ENCODE data around the gene DNMBP.

The DNMBP gene

DNA sequence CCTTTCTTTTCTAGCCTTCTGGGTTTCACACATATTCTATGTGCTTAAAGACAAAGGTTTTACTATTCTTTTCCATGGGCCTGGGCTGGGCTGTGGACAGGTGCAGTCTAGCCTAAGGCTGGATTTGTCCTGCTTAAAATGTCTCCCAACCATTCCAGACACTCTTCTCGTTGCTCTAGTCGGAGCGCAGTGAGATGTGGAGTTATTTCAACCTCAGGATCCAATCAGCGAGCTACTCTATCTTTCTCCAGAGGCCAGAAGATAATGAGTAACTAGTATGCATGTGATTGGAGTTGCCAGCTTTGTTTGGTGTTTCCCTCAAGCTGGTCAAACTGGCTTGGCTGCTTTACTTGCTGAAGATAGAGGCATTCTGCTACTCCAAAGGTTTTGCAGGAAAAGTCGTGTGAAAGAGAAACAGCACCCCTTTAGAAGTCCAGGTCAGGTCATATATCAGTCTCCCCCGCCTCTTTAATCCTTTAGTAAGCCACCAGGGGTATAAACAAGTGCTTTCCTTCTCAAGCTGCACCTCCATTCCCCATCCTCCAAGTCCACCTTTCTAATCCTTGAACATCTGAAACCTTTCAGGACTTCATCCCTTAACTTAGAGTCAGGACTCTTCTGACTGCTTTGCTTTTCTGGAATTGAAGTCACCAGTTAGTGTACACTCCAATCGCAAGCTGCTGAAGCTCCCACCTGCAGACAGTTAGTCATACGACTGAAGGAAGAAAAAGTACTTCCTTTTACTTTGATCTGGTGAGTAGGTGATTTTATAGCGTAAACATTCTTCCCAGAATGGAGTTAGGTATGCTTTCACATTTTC is 78.8 kb downstream of the DNMBP start:
- Histone ChIP-seq H3K4me1 (ENCODE audit: control insufficient read depth in 2 of 2, insufficient read depth in 2 of 2, low read length in 2 of 2) (peaks cover 10 to 22% of the 10 kb centered on the region in 2 donors), H3K4me3 (ENCODE audit: low read length in 2 of 2) (peak overlapping the region; percentile 75 to 89), H3K27ac (ENCODE audit: low read depth in 2 of 2, low read length in 2 of 2) (peak overlapping the region; percentile 89 to 97)

DNA sequence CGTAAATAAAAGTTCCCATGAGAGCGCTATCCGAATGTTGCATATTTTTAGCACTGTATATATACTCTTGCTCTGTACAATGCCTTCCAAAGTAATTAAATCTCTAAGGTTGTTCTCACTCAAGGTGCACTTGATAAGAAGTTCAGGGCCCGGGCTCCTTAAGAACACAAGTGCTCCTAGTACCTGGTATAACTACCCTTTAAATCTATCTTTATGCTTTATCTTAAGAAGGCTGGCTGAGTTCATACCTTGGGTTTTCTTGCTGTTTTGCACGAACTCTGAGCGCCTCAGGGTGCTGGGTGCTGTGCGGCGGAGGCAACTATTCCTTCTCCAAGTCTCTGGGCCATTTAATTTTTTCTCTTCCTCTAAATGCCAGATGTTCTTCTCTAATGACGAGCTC is 80.4 kb downstream of the DNMBP start:
- H3K4me3 ChIP-seq (ENCODE audit: low read length in 2 of 2): peak overlapping the region; percentile 75 to 89
- H3K27ac ChIP-seq (ENCODE audit: low read depth in 2 of 2, low read length in 2 of 2): peak overlapping the region; percentile 89 to 97
- H3K27me3 ChIP-seq (ENCODE audit: control insufficient read depth in 2 of 2, insufficient read depth in 2 of 2, low read length in 2 of 2): no peaks in the 10 kb centered on the region
- H3K9ac ChIP-seq (ENCODE audit: low read depth in 1 of 2, low read length in 2 of 2): peak overlapping the region; percentile 74 to 95
- H3K9me3 ChIP-seq (ENCODE audit: control insufficient read depth in 2 of 2, low read length in 2 of 2): no peaks in the 10 kb centered on the region
- H3K36me3 ChIP-seq (ENCODE audit: control insufficient read depth in 2 of 2, insufficient read depth in 2 of 2, low read length in 2 of 2): no peaks in the 10 kb centered on the region
- H3K4me1 ChIP-seq (ENCODE audit: control insufficient read depth in 2 of 2, insufficient read depth in 2 of 2, low read length in 2 of 2): peaks cover 19 to 33% of the 10 kb centered on the region in 2 donors

More for the DNA sequence above, 78.8 kb downstream of the DNMBP start:
- H3K27me3 ChIP-seq (ENCODE audit: control insufficient read depth in 2 of 2, insufficient read depth in 2 of 2, low read length in 2 of 2): no peaks in the 10 kb centered on the region
- H3K9ac ChIP-seq (ENCODE audit: low read depth in 1 of 2, low read length in 2 of 2): peak overlapping the region; percentile 74 to 95
- H3K9me3 ChIP-seq (ENCODE audit: control insufficient read depth in 2 of 2, low read length in 2 of 2): no peaks in the 10 kb centered on the region
- H3K36me3 ChIP-seq (ENCODE audit: control insufficient read depth in 2 of 2, insufficient read depth in 2 of 2, low read length in 2 of 2): no peaks in the 10 kb centered on the region

DNA sequence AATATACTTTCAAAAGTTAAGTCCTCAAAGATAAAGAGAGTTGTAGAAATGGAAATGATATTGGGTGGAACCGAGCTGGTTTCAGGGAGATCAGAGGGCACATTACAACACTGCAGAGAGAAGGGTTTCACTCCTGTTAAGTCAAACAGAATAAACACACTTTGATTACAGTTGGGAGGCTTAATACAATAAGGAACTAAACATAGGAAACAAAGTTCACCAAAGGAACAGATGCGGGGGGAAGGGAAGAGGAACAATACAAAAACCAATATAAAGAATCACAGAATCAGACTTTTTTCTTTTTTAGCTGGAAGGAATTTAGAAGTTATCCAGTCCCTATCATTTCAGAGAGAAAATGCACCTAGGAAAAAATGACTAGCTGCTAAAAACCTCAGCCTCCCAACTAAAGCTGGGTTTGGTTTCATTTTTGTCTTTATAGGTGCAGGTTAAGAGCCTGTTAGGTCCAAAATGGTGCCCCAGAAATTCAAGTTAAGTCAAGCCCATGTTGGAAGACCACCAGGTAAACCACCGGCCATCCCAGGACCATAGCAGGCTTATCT is 81.9 kb downstream of the DNMBP start:
- H3K27ac ChIP-seq (ENCODE audit: low read depth in 2 of 2, low read length in 2 of 2): peak overlapping the region; percentile 89 to 97

DNA sequence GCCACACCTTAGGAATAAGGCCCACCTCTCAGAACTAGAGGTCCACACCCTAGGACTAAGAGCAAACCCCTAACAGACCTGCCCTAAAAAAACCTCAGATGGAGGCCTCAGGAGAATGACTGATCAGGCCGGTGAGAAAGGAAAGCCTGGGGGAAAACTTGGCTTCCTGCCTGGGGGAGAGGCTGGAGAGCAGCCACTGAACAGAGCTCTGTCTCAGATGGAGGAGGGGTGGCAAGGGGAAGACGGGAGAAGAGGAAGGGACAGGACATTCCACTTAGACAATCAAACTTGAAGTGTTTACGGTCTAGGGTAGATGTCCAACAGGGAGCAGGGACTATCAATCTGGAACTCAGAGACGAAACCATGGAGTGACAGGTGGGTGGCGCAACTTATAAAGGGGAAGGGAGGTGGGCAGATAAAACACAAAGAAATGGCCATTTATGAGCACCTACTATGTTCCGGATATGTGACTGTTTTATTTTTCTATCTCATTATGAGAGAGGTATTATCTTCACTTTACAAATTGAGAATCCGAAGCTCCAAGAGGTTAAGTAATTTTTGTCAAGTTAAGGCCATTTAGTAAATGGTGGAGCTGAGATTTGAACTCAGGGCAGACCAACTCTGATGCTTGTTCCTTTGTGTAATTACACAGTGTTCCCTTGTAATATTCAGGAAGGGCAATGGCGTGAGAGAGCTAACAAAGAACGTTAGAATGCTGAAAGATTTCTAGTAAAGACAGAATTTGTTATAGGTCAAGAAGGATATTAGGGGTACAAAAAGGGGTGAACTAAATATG is 82.6 kb downstream of the DNMBP start:
- H3K4me1 ChIP-seq (ENCODE audit: control insufficient read depth in 2 of 2, insufficient read depth in 2 of 2, low read length in 2 of 2): peaks cover 18 to 46% of the 10 kb centered on the region in 2 donors
- peaks cover 0 to under 1% of the 10 kb centered on the region in 2 donors for H3K36me3 ChIP-seq (ENCODE audit: control insufficient read depth in 2 of 2, insufficient read depth in 2 of 2, low read length in 2 of 2)
- H3K9ac ChIP-seq (ENCODE audit: low read depth in 1 of 2, low read length in 2 of 2): peak overlapping the region; percentile 56 to 77
- H3K4me3 ChIP-seq (ENCODE audit: low read length in 2 of 2): peak overlapping the region; percentile 75 to 89
- peak overlapping the region; percentile 89 to 97 for H3K27ac ChIP-seq (ENCODE audit: low read depth in 2 of 2, low read length in 2 of 2)
- no peaks in the 10 kb centered on the region for H3K9me3 ChIP-seq (ENCODE audit: control insufficient read depth in 2 of 2, low read length in 2 of 2)
- H3K27me3 ChIP-seq (ENCODE audit: control insufficient read depth in 2 of 2, insufficient read depth in 2 of 2, low read length in 2 of 2): no peaks in the 10 kb centered on the region

More for the DNA sequence above, 81.9 kb downstream of the DNMBP start:
- Histone ChIP-seq H3K9ac (ENCODE audit: low read depth in 1 of 2, low read length in 2 of 2) (peak overlapping the region; percentile 74 to 95), H3K9me3 (ENCODE audit: control insufficient read depth in 2 of 2, low read length in 2 of 2) (no peaks in the 10 kb centered on the region), H3K4me3 (ENCODE audit: low read length in 2 of 2) (peak overlapping the region; percentile 75 to 89), H3K36me3 (ENCODE audit: control insufficient read depth in 2 of 2, insufficient read depth in 2 of 2, low read length in 2 of 2) (no peaks in the 10 kb centered on the region), H3K27me3 (ENCODE audit: control insufficient read depth in 2 of 2, insufficient read depth in 2 of 2, low read length in 2 of 2) (no peaks in the 10 kb centered on the region), H3K4me1 (ENCODE audit: control insufficient read depth in 2 of 2, insufficient read depth in 2 of 2, low read length in 2 of 2) (peaks cover 19 to 41% of the 10 kb centered on the region in 2 donors)

DNA sequence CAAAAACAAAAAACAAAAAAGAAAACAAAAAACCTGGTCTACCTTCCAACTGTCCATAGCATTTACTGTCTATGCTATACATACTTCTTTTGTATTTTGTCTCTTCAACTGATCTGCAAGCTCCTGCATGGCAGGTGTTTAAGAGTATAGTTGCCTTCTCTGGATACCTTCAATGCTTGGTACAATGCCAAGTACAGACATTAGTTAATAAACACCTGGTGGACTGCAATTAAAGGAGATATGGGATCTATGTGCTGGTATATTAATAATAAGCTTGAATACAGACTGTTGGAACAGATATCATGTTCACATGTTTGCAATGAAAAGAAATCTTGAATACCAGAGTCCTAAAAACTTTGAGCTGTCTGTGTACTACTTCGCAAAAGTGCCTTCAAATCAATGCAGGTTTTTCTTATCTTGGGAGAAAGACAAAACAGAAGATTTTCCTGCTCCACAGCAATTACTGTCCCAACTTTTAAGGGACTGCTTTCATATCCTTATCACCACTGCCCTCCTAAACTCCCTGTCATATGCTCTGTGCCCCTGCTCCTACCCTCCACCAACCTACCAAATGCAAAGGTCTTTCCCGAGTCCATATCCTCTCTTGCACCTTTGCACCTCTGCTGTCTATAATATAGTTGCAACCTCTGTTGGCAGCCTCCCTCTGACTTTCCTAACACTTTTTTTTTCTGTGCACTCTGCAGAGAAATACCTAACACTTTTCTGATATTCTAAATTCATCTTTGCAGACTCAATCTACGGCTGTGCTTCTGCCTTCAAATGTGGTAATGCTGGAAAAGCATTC is 85.1 kb downstream of the DNMBP start:
- H3K9me3 ChIP-seq (ENCODE audit: control insufficient read depth in 2 of 2, low read length in 2 of 2): no peaks in the 10 kb centered on the region
- H3K36me3 ChIP-seq (ENCODE audit: control insufficient read depth in 2 of 2, insufficient read depth in 2 of 2, low read length in 2 of 2): peaks cover 0 to 3% of the 10 kb centered on the region in 2 donors
- H3K9ac ChIP-seq (ENCODE audit: low read depth in 1 of 2, low read length in 2 of 2): peak overlapping the region in 1 of 2 donors; percentile 31
- no peaks in the 10 kb centered on the region for H3K27me3 ChIP-seq (ENCODE audit: control insufficient read depth in 2 of 2, insufficient read depth in 2 of 2, low read length in 2 of 2)
- H3K27ac ChIP-seq (ENCODE audit: low read depth in 2 of 2, low read length in 2 of 2): no peak overlapping the region
- H3K4me3 ChIP-seq (ENCODE audit: low read length in 2 of 2): peak overlapping the region; percentile 22 to 89
- peaks cover 26 to 56% of the 10 kb centered on the region in 2 donors for H3K4me1 ChIP-seq (ENCODE audit: control insufficient read depth in 2 of 2, insufficient read depth in 2 of 2, low read length in 2 of 2)

DNA sequence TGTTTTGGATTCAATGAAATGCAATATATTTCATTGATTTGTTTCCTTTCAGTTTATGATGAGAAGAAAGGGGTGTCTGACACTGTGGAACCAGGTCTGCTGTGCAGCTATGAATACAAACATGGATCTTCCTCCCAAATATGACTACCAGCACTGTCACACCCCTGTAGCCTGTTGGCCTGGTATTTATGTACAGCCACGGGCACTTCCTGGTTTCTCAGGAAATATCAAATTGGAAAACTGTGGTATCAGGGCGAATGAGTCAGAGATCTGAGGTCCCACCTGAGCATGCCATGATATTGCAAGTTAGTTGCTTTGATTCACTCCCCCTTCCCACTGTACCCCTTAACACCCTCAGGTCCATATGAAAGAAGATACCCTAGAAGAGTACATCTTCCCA is 87.8 kb downstream of the DNMBP start:
- Histone ChIP-seq H3K9ac (ENCODE audit: low read depth in 1 of 2, low read length in 2 of 2) (no peak overlapping the region), H3K4me3 (ENCODE audit: low read length in 2 of 2) (no peak overlapping the region), H3K4me1 (ENCODE audit: control insufficient read depth in 2 of 2, insufficient read depth in 2 of 2, low read length in 2 of 2) (peaks cover 34 to 72% of the 10 kb centered on the region in 2 donors), H3K36me3 (ENCODE audit: control insufficient read depth in 2 of 2, insufficient read depth in 2 of 2, low read length in 2 of 2) (peaks cover 0 to 3% of the 10 kb centered on the region in 2 donors), H3K27ac (ENCODE audit: low read depth in 2 of 2, low read length in 2 of 2) (peak overlapping the region in 1 of 2 donors; percentile 91), H3K27me3 (ENCODE audit: control insufficient read depth in 2 of 2, insufficient read depth in 2 of 2, low read length in 2 of 2) (no peaks in the 10 kb centered on the region), H3K9me3 (ENCODE audit: control insufficient read depth in 2 of 2, low read length in 2 of 2) (no peaks in the 10 kb centered on the region)

DNA sequence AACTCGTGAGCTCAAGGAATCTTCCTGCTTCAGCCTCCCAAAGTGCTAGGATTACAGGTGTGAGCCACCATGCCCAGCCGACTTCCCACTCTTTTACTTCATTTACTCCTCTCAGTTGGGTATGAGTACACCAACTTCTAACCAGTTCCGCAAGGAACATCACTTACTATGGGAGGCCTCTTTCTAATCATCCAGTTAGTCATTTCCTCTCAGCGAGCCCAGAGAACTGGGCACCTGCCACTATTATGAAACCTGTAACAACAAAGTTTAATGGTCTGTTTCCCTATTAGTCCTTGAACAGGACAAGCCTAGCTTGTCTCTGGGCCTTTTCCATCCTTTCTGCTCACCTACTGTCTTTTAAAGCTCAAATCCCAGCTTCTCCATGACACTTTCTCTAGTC is 88.8 kb downstream of the DNMBP start:
- peak overlapping the region; percentile 24 to 53 for H3K4me3 ChIP-seq (ENCODE audit: low read length in 2 of 2)
- H3K27ac ChIP-seq (ENCODE audit: low read depth in 2 of 2, low read length in 2 of 2): peak overlapping the region; percentile 84 to 91
- peaks cover 0 to 3% of the 10 kb centered on the region in 2 donors for H3K36me3 ChIP-seq (ENCODE audit: control insufficient read depth in 2 of 2, insufficient read depth in 2 of 2, low read length in 2 of 2)
- peaks cover 41 to 71% of the 10 kb centered on the region in 2 donors for H3K4me1 ChIP-seq (ENCODE audit: control insufficient read depth in 2 of 2, insufficient read depth in 2 of 2, low read length in 2 of 2)
- no peaks in the 10 kb centered on the region for H3K27me3 ChIP-seq (ENCODE audit: control insufficient read depth in 2 of 2, insufficient read depth in 2 of 2, low read length in 2 of 2)
- peak overlapping the region; percentile 52 to 65 for H3K9ac ChIP-seq (ENCODE audit: low read depth in 1 of 2, low read length in 2 of 2)
- H3K9me3 ChIP-seq (ENCODE audit: control insufficient read depth in 2 of 2, low read length in 2 of 2): no peaks in the 10 kb centered on the region

DNA sequence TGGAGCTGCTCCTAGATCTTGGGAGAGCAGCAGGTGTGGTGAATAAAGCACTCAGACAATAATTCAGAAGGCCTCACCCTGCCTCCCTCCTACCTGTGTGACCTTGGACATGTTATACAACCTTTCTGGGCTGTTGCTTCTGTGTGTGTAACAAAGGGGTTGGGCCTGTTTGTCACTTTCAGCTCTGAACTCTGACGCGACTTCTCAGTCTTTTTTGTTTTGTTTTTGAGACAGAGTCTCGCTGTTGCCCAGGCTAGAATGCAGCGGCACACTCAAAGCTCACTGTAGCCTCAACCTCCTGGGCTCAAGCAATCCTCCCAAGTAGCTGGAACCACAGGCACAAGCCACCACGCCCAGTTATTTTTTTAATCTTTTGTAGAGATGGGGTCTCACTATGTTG is 89.3 kb downstream of the DNMBP start:
- H3K9ac ChIP-seq (ENCODE audit: low read depth in 1 of 2, low read length in 2 of 2): peak overlapping the region; percentile 52 to 65
- H3K27ac ChIP-seq (ENCODE audit: low read depth in 2 of 2, low read length in 2 of 2): peak overlapping the region; percentile 84 to 91
- no peaks in the 10 kb centered on the region for H3K27me3 ChIP-seq (ENCODE audit: control insufficient read depth in 2 of 2, insufficient read depth in 2 of 2, low read length in 2 of 2)
- peak overlapping the region; percentile 24 to 53 for H3K4me3 ChIP-seq (ENCODE audit: low read length in 2 of 2)
- peaks cover 40 to 68% of the 10 kb centered on the region in 2 donors for H3K4me1 ChIP-seq (ENCODE audit: control insufficient read depth in 2 of 2, insufficient read depth in 2 of 2, low read length in 2 of 2)
- no peaks in the 10 kb centered on the region for H3K9me3 ChIP-seq (ENCODE audit: control insufficient read depth in 2 of 2, low read length in 2 of 2)
- peaks cover under 1 to 4% of the 10 kb centered on the region in 2 donors for H3K36me3 ChIP-seq (ENCODE audit: control insufficient read depth in 2 of 2, insufficient read depth in 2 of 2, low read length in 2 of 2)

Data from mucosa of rectum (tissue), 2 donors.